Transverse colon (tissue), 4 donors: ENCODE results near the gene CASP10. TPM values are rescaled to one million over a fixed set of nuclear protein-coding genes. Genes with fewer than 3 reads are reported as not detected.

Source experiments
- DNase-seq: peaks from one replicate; pipeline ENCODE4 v3.0.0-alpha.2; 2019
- H3K27ac ChIP-seq, 4 donors: fragments of 200-600 bp; sonication (generic); 2 replicates each; pipeline ENCODE4 v1.5.1; 2016 to 2018; ENCODE audit warnings: inconsistent platforms in 4 of 4
- H3K27me3 ChIP-seq: fragments of 200-600 bp; sonication (generic); 2 replicates; pipeline ENCODE4 v1.5.1; 2017; ENCODE audit warnings: inconsistent platforms
- H3K36me3 ChIP-seq, 4 donors: fragments of 200-600 bp; sonication (generic); 2 replicates each; pipeline ENCODE4 v1.5.1; 2017 to 2019; ENCODE audit warnings: inconsistent platforms in 4 of 4
- H3K4me1 ChIP-seq, 4 donors: fragments of 200-600 bp; sonication (generic); 2 replicates each; pipeline ENCODE4 v1.5.1; 2017 to 2020; ENCODE audit warnings: inconsistent platforms in 4 of 4
- H3K4me3 ChIP-seq, 4 donors: fragments of 200-600 bp; sonication (generic); 1 replicate in 1 of 4; 2 replicates in 3 of 4; pipeline versions ENCODE4 v1.5.1 to v1.6.1; 2017 to 2019; ENCODE audit warnings: inconsistent platforms in 4 of 4
- H3K9me3 ChIP-seq, 2 donors: fragments of 200-600 bp; sonication (generic); 2 replicates each; pipeline ENCODE4 v1.5.1; 2017 to 2019; ENCODE audit warnings: inconsistent platforms in 2 of 2
- EP300 ChIP-seq: sonication (generic); formaldehyde crosslinking; IDR thresholded peaks from one replicate; pipeline ENCODE4 v1.6.1; 2017; ENCODE audit warnings: antibody characterized with exemption, low read depth
- POLR2A ChIP-seq: fragments of 450-650 bp; IDR thresholded peaks from one replicate; pipeline ENCODE4 v1.6.1; 2016; ENCODE audit warnings: antibody characterized with exemption, mild to moderate bottlenecking, moderate library complexity
- POLR2AphosphoS5 ChIP-seq, 3 donors: sonication (generic); formaldehyde crosslinking; IDR thresholded peaks; one replicate each; pipeline ENCODE4 v1.6.1; 2016; ENCODE audit warnings: antibody characterized with exemption in 3 of 3
- WGBS, 2 donors: methylation state at CpG; one replicate each; pipeline ENCODE4 v1.1.5; 2018; ENCODE audit warnings: low coverage in 1 of 2; 5-methylcytosine and 5-hydroxymethylcytosine counted together
- in situ Hi-C, 4 donors: fragments of 200-750 bp; cut with MboI; loops; one replicate each; pipeline versions ENCODE4 v1.15.0 to v1.15.1; 2017; ENCODE audit warnings: low sequenced_read_pairs in 3 of 4, low pct_ligation_motif_present in 1 of 4, low pct_unique_long_range_greater_than_20kb in 1 of 4
- intact Hi-C: fragments of 100-400 bp; cut with DNase I; formaldehyde crosslinking; loops from one replicate; pipeline ENCODE4 v1.15.1; 2023; ENCODE audit warnings: low total_unique reads
- total RNA-seq, 4 donors: library from RNA; depleted of rRNA; stranded (reverse); fragments of >200 nt; gene quantifications; one replicate each; pipeline ENCODE4 v1.1.0, GENCODE V29; 2016
- TF ChIP-seq, protein P1 (sequence below), 5 experiments: fragments of 200-600 bp in 3 of 5; fragments of 450-650 bp in 2 of 5; sonication (generic) in 3 of 5; IDR thresholded peaks; 1 replicate in 2 of 5; 2 replicates in 3 of 5; pipeline ENCODE4 v1.5.1; 2016 to 2017; ENCODE audit warnings: antibody characterized with exemption in 5 of 5, inconsistent platforms in 3 of 5, mild to moderate bottlenecking in 2 of 5, moderate library complexity in 1 of 5

The CASP10 gene
- total RNA-seq, 4 donors from 2014 or later = 4.8 to 68.4 (median 38.1) TPM

DNA sequence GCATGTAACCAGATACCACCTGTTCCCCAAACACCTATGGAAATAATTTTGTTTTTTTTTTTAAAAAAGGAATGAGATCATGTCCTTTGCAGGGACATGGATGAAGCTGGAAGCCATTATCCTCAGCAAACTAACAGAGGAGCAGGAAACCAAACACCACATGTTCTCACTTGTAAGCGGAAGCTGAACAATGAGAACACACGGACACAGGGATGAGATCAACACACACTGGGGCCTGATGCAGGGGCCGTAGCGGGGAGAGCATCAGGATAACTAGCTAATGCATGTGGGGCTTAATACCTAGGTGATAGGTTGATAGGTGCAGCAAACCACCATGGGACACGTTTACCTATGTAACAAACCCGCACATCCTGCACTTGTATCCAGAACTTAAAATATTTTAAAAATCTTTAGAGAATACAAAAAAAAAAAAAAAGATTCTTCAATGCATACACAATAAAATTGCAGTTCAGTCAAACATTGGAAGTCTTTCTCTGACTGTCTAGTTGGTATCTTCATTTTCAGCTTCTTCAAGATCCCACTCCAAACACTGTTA, 11.6 kb upstream of the CASP10 start:
- in situ Hi-C loops (loop anchor here in 3 of 4 donors (10.0 to 25.0 kb wide), 3 partner anchors 97 to 267 kb away; partner anchors contain the start of genes HYCC2 (in 1 of the 3) and NDUFB3 (in 1 of the 3)), intact Hi-C loops (loop anchor here (10.0 kb wide), 1 partner anchor 267 kb away; no protein-coding TSS in a partner anchor)
- TF ChIP-seq EP300 = no peak
- TF ChIP-seq, protein P1, sequence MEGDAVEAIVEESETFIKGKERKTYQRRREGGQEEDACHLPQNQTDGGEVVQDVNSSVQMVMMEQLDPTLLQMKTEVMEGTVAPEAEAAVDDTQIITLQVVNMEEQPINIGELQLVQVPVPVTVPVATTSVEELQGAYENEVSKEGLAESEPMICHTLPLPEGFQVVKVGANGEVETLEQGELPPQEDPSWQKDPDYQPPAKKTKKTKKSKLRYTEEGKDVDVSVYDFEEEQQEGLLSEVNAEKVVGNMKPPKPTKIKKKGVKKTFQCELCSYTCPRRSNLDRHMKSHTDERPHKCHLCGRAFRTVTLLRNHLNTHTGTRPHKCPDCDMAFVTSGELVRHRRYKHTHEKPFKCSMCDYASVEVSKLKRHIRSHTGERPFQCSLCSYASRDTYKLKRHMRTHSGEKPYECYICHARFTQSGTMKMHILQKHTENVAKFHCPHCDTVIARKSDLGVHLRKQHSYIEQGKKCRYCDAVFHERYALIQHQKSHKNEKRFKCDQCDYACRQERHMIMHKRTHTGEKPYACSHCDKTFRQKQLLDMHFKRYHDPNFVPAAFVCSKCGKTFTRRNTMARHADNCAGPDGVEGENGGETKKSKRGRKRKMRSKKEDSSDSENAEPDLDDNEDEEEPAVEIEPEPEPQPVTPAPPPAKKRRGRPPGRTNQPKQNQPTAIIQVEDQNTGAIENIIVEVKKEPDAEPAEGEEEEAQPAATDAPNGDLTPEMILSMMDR (IDR thresholded peaks at IDR 0.05) = no peak
- no peak for TF ChIP-seq POLR2A
- TF ChIP-seq POLR2AphosphoS5 (IDR thresholded peaks at IDR 0.05) = no peak
- no peak overlapping the region for H3K4me3 ChIP-seq
- 72 to 92% methylated on average over 2 to 6 of the region's 6 CpGs for WGBS, 2 donors
- H3K27ac ChIP-seq = no peak overlapping the region
- H3K4me1 ChIP-seq = peaks cover 3 to 15% (median 10%) of the 10 kb centered on the region in 4 donors
- peaks cover 0 to 6% (median 2%) of the 10 kb centered on the region in 4 donors for H3K36me3 ChIP-seq
- no peaks in the 10 kb centered on the region for H3K27me3 ChIP-seq
- no peak for DNase-seq
- H3K9me3 ChIP-seq = no peaks in the 10 kb centered on the region

DNA sequence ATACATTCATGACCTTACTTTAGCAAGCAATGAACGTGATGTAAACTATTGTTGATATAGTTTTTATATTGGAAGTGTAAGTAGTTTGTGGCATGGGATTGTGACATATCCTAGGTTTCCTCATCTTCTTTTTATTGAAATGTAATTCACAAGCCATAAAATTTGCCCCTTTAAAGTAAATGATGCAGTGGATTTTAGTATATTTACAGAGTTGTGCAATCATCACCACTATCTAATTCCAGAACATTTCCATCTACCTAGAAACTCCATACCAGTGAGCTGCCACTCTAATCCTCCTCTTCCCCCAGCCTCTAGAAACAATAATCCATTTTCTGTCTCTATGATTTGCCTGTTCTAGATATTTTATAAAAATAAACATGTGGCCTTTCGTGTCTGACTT, 10.7 kb upstream of the CASP10 start:
- intact Hi-C loops = loop anchor here (10.0 kb wide), 1 partner anchor 267 kb away; no protein-coding TSS in a partner anchor

DNA sequence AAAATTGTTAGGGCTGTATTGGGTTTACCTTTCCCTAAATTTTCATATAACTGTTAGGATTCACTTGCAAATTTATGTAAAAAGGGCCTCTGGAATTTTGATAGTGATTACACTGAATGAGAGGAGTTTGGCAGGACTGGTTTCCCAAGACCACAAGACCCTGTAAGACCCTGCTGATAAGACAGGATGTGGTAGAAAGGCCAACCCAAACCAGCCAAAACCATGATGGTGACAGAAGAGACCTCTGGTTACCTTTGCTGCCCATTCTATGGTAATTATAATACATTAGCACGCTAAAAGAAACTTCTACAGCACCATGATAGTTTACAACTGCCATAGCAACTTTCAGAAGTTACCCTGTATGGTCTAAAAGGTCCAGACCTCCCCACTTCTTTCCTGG, 8.3 kb upstream of the CASP10 start:
- no peaks in the 10 kb centered on the region for H3K27me3 ChIP-seq
- H3K9me3 ChIP-seq = no peaks in the 10 kb centered on the region
- no peak for DNase-seq
- peaks cover 3 to 22% (median 14%) of the 10 kb centered on the region in 4 donors for H3K4me1 ChIP-seq
- TF ChIP-seq EP300 (no peak), POLR2AphosphoS5 (IDR thresholded peaks at IDR 0.05) (no peak), POLR2A (no peak)
- TF ChIP-seq, protein P1 (IDR thresholded peaks at IDR 0.05) = no peak
- H3K27ac ChIP-seq = no peak overlapping the region
- intact Hi-C loops = loop anchor here (10.0 kb wide), 1 partner anchor 270 kb away; no protein-coding TSS in a partner anchor
- H3K36me3 ChIP-seq = no peaks in the 10 kb centered on the region
- H3K4me3 ChIP-seq = no peak overlapping the region
- in situ Hi-C loops = loop anchor here (5.0 to 25.0 kb wide), 4 partner anchors 100 to 270 kb away; partner anchors contain the start of genes HYCC2 (in 1 of the 4) and NDUFB3 (in 1 of the 4)
- WGBS, 2 donors = 57 to 78% methylated on average over 1 of the region's 1 CpG

More for the DNA sequence above, 10.7 kb upstream of the CASP10 start:
- DNase-seq = no peak
- H3K9me3 ChIP-seq = no peaks in the 10 kb centered on the region
- no peak overlapping the region for H3K4me3 ChIP-seq
- in situ Hi-C loops = loop anchor here in 3 of 4 donors (10.0 to 25.0 kb wide), 3 partner anchors 97 to 267 kb away; partner anchors contain the start of genes HYCC2 (in 1 of the 3) and NDUFB3 (in 1 of the 3)
- H3K4me1 ChIP-seq = peaks cover 3 to 22% (median 14%) of the 10 kb centered on the region in 4 donors
- peaks cover 0 to 3% (median 1%) of the 10 kb centered on the region in 4 donors for H3K36me3 ChIP-seq
- WGBS, 2 donors = 28 to 42% methylated on average over 2 of the region's 2 CpGs
- no peak for TF ChIP-seq POLR2AphosphoS5 (IDR thresholded peaks at IDR 0.05)
- no peak for TF ChIP-seq POLR2A
- no peak for TF ChIP-seq EP300
- TF ChIP-seq, protein P1 (IDR thresholded peaks at IDR 0.05) = no peak
- no peaks in the 10 kb centered on the region for H3K27me3 ChIP-seq
- H3K27ac ChIP-seq = no peak overlapping the region

DNA sequence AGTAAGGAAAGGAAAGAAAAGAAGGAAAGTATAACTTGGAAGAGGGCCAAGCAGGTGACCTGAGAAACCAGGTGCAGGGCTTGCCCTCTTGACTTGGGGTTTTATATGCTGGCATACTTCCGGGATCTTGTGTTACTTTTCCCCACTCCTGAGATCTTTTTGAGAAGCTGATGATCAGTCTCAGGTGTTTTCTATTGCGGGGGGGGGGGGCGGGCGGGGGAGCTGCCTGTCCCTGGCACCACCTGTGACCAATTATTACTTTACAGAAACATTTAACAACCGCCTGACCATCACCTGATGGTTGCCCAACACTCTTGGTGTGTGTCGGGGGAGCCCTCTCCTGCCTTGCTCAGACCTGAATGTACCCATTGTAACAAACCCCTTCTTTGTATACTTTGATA, 6.9 kb upstream of the CASP10 start:
- in situ Hi-C loops (loop anchor here in 3 of 4 donors (5.0 to 10.0 kb wide), 3 partner anchors 101 to 271 kb away; partner anchors contain the start of genes HYCC2 (in 1 of the 3) and NDUFB3 (in 1 of the 3)), intact Hi-C loops (loop anchor here (10.0 kb wide), 1 partner anchor 271 kb away; no protein-coding TSS in a partner anchor)
- H3K27ac ChIP-seq = peak overlapping the region; percentile 31 to 58 (median 42)
- no peaks in the 10 kb centered on the region for H3K27me3 ChIP-seq
- DNase-seq = peak; percentile 27
- H3K36me3 ChIP-seq = no peaks in the 10 kb centered on the region
- H3K4me3 ChIP-seq = no peak overlapping the region
- 26 to 56% methylated on average over 2 to 6 of the region's 6 CpGs for WGBS, 2 donors
- peaks cover 3 to 22% (median 14%) of the 10 kb centered on the region in 4 donors for H3K4me1 ChIP-seq
- no peaks in the 10 kb centered on the region for H3K9me3 ChIP-seq
- no peak for TF ChIP-seq POLR2A
- peak in 1 of 3 donors; percentile 13 for TF ChIP-seq POLR2AphosphoS5 (IDR thresholded peaks at IDR 0.05)
- TF ChIP-seq EP300 = no peak
